HG02571 (cell line): ENCODE results near the gene CDKAL1.

Experiments used
- ATAC-seq: cut with Tn5 transposase; IDR thresholded peaks from one replicate; pipeline ENCODE4 v1.9.1; 2021; ENCODE audit warnings: mild to moderate bottlenecking, moderate library complexity; ENCODE audit not compliant: unreplicated experiment

CDKAL1 gene

GRCh38 chr6:20789162-20789561, 254.9 kb downstream of the CDKAL1 start:
- ATAC-seq = no peak

DNA sequence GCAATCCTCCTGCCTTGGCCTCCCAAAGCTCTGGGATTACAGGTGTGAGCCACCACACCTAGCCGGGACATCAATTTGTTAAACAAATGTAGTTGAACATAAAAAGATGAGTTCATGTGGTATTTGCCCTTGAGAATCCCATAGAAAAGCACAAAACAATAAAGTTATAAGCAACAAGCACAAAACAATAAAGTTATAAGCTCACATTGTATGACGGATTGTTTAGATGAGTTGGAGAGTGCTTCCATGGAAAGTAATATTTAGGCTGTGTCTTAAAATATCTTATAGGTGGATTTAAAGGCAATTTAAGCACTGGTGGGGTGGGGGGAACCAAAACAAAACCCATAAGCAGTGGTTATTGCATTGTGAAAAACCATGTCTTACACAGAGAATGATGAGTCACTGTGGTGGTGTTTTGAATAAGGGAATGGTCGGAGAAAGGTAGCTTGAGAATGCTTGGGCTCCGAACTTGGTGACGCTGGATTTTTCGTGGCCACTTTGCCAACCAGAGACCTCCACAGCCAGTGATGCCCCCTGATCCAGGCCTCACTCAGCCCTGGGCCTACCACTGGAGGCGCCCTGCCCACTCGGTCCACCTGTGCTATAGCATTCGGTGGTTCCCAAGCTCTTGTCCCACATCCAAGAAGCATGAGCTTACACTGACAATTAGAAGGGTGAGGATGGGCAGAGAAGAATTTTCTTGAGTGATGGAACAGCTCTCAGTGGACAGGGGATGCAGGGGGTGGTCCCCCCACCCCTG, 256.0 kb downstream of the CDKAL1 start:
- no peak for ATAC-seq

DNA sequence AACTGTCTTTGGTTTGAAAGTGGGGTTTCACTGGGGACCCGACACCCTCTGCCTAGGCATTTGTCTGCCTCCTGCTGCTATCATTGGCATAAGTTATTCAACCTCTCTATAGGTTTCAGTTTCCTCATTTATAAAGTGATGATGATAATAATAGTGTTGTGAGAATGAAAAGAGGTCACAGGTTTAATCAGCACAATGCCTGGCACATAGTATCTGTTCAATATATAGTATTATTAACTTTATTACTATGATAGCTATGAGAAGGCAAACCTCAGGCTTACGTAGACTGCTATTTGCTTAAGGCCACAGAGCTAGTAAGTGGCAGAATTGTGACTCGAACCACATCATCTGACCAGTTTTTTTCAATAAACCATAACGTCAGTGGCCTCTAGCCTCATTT, 256.8 kb downstream of the CDKAL1 start:
- ATAC-seq = no peak

- ATAC-seq = no peak
Measured at GRCh38 chr6:20791944-20792343, 257.7 kb downstream of the CDKAL1 start.

GRCh38 chr6:20793174-20793573, 258.9 kb downstream of the CDKAL1 start:
- no peak for ATAC-seq

- no peak for ATAC-seq
Measured at GRCh38 chr6:20797597-20797996, 263.3 kb downstream of the CDKAL1 start.

- no peak for ATAC-seq
Measured at GRCh38 chr6:20800229-20800628, 266.0 kb downstream of the CDKAL1 start.

DNA sequence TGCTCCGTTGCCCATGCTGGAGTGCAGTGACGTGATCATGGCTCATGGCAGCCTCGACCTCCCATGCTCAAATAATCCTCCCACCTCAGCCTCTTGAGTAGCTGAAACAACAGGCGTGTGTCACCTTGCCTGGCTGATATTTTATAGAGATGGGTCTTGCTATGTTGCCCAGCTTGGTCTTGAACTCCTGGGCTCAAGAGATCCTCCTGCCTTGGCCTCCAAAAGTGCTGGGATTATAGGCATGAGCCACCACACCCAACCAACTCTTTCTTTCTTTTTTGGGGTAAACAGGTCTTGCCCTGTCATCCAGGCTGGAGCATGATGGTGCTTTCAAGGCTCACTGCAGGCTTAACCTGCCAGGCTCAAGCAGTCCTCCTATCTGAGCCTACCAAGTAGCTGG, 266.4 kb downstream of the CDKAL1 start:
- ATAC-seq = no peak

DNA sequence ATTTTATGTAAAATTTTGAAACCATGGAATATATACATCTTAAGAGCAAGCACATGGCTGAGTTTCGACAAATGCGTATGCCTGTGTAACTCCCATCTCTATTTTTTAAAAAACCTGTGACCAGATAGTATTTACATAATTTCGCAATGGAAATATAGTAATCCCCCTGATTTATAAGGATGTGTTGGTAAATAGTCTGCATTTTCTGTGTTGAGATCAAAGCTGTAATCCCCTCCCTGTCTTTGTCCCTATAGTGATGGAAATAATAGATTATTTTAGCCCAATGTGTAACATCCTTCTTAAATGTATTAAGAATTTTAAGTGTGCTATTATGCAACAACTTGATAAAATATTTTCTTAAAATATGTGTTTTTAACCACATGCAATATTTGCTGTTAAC, 267.3 kb downstream of the CDKAL1 start:
- no peak for ATAC-seq

GRCh38 chr6:20802596-20802995, 268.3 kb downstream of the CDKAL1 start:
- ATAC-seq = no peak

GRCh38 chr6:20805021-20805420, 270.8 kb downstream of the CDKAL1 start:
- ATAC-seq = no peak

DNA sequence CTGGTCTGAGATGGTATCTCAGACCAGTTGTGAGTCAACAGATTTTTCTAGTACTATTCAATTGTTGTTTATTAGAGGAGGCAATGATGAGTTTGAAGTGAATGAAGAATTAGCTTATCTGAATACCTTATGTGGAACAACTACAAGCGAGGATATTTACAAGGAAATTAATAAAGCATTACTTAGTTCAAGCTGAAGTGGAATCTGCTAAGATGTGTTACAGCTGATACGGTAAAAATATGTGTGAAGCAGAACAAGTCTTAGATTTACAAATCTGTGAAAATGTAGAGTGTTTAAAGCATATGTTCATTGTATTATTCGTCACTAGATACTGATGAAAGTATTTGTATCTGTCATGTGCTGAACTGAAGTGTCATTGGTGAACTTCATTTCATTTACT, 272.4 kb downstream of the CDKAL1 start:
- no peak for ATAC-seq

DNA sequence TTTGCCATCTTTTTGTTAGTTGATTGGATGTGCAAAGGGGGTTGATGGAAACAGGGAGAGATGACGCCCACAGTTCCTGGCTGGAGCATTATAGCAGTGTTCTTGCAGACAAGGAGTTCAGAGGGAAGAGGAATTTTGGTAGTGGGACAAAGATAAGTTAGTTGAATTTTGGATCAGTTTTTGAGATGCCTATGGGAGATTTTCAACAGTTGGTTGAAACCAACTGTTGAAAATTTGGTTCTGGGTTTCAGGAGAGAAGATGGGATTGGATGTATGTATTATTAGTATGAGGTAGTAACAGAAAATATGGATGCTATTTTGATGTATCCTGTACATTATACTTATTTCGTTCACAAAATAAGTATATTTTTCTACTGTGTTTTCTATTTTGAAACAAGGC, 274.2 kb downstream of the CDKAL1 start:
- ATAC-seq = no peak

DNA sequence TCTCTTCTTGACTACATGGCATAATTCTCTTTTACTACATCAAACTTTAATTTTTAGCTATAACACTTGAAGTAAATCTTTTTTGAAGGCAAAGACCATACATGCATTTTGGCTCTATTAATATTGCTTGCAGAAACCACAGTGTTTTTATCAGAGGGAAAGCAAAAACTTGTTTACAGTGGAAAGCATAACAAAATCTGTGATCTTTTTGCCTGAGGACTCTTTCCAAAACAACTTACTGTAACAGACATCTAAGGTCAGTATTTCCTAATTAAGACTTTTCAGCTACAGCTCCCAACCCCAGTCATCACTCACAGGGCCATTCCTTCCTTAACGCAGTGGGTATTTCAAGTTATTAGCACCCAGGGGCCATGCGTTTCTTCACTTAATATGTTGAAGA, 274.7 kb downstream of the CDKAL1 start:
- ATAC-seq = no peak

DNA sequence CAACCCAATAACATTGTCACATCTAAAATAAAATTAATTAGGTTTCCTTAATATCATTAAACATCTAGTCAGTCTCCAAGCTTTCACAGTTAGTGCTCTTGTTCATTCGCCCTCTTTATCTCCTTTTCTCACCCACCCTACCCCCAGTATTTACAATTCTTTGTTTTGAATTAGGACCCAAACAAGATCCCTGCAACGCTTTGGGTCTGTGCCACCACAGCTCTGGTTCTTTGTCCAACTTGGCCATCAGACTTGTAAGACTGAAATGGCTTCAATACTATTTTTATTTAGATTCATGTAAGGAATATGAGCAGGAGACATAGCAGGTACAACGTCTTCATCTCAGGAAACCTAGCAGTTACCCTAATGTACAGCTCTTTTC, 276.5 kb downstream of the CDKAL1 start:
- no peak for ATAC-seq

DNA sequence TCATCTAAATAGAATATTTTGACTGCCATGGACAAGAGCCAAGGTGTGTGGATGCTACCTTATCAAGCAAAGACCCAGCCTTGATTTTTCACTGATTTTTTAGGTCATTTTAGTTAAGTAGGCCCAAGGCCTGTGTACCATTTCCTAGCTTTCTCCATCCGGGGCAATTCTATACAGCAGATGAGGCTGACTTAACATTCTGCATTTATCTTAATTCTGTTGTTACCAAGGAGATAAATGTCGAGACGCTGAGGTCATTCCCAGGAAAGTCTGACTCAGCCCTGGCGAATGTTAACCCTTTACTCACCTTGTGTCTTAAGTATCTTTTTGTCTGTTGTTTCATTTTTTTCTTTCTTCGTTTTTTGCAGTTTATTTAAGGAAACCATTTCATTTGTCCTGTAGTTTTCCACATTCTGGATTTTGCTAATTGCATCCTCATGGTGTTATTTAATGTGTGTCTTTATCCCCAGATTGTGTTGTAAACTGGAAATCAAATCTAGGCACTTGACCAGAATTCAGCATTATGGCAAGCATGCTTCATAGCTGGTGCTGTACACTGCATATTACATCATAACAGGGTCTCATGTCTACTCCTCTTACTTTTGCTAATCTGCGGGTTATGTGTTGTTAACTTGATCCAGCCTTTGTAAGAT, 277.0 kb downstream of the CDKAL1 start:
- ATAC-seq = no peak

GRCh38 chr6:20812776-20813175, 278.5 kb downstream of the CDKAL1 start:
- no peak for ATAC-seq

DNA sequence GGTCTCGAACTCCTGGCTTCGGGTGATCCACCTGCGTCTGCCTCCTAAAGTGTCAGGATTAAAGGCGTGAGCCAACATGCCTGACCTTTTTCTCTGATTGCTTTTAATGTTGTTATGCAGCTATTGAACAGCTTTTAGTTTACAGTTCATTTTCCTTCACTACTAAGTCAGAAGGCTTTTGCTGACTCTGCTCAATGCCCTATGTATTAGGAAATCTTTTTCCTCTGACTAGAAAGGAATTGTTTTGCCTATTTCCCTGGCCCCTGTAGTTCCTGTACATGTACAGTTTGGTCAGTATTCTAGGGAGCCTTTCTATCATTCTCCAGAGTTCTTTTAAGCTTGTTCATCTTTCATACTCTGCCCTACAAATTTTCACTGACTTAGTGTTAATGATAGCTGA, 280.2 kb downstream of the CDKAL1 start:
- ATAC-seq = no peak

DNA sequence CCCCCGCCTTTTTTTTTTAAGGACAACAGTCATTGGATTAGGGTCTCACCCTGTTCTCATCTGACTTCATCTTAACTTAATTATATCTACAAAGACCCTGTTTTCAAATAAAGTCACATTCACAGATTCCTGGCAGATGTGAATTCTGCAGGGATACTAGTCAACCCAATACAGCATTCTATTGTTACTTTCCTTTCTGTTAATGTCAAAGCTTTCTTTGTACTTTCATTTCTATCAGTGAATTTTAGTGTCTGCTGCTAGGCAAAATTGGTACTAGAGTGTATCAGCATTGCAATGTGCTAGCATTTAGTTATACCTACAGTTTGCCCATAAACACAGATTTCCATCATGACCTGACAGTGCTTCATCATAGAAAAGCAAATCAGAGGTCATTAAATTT, 281.9 kb downstream of the CDKAL1 start:
- no peak for ATAC-seq

DNA sequence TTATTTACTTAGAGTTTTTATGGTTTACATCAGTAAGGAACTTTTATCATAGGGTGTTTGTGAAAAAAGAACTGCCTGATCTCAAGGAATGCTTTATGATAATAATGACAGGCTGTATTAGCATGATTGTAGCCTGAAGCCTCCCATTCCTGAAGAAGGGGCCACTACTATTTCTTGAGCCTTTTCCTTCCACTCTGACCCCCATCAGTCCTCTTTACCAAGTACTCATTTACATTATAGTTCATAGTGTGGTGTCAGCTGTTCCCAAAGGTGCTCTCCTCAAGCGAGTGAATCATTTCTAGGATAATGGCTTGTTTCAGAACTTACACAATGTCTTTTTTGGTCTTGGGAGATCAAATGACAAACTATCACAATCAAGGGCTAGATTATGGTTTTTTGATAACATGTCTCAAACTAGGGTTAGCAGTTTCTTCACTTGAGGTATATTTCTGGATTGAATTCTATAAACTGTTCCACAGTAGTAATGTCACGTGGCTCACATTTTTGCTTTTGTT, 283.6 kb downstream of the CDKAL1 start:
- ATAC-seq = no peak

DNA sequence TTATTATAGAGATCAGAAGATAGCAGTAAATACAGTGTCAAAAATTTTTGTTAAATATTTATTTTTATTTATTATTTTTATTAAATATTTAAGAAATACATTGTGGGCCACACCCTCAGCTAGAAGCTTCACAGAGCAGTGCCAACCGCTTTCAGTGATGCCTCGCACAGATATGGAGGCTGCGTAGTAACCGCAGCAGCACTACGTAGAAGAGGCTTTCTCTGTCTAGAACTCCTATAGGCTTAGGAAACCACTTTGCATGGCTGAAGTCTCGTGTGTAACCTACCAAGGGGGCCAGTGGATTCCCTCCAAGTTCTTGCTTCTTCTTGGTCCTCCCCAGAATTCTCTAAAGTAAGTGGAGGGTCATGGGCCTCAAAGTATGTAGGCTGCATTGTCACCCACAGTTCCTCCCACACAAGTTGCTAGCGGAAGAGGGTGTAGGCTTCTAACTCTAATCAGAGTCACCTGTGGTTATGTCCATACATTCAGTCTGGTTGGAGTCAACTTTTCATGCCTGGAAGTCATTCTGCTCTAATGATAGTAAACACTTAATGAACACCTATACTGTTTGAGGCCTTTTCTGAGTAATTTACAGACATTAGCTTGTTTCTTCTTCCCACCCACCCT, 285.6 kb downstream of the CDKAL1 start:
- ATAC-seq = no peak

GRCh38 chr6:20826378-20826777, 292.1 kb downstream of the CDKAL1 start:
- no peak for ATAC-seq
